NCI-H526 treated with DMSO at 0.1 percent for 48 hours (cell line): ENCODE measurements around the gene UST.
"Not testable (repeated sequence)": the region's sequence is repeated elsewhere in the genome, so short reads cannot be mapped to it uniquely, and the experiment has no call there.

Experiments
- DNase-seq: peaks from one replicate; lab custom pipeline; 2025; lab: John Stamatoyannopoulos, UW

Gene UST

GRCh38 chr6:148837941-148838340 lies 91.1 kb downstream of the UST start:
- DNase-seq, result no peak

GRCh38 chr6:148839044-148839443 lies 92.2 kb downstream of the UST start:
- no peak for DNase-seq

GRCh38 chr6:148840256-148840655 lies 93.4 kb downstream of the UST start:
- no peak for DNase-seq

GRCh38 chr6:148842296-148843019 lies 95.6 kb downstream of the UST start:
- DNase-seq, result peak; percentile 38

- DNase-seq, result no peak
Measured at GRCh38 chr6:148845464-148845863, 98.6 kb downstream of the UST start.

- DNase-seq, result no peak
Measured at GRCh38 chr6:148846778-148847761, 100.2 kb downstream of the UST start.

GRCh38 chr6:148848915-148849314 lies 102.1 kb downstream of the UST start:
- DNase-seq, result no peak

GRCh38 chr6:148849449-148849848 lies 102.6 kb downstream of the UST start:
- not testable (repeated sequence) for DNase-seq

GRCh38 chr6:148850964-148851363 lies 104.1 kb downstream of the UST start:
- DNase-seq, result no peak

GRCh38 chr6:148851683-148852556 lies 105.1 kb downstream of the UST start:
- no peak for DNase-seq

GRCh38 chr6:148852688-148853087 lies 105.9 kb downstream of the UST start:
- DNase-seq, result no peak

GRCh38 chr6:148853113-148853512 lies 106.3 kb downstream of the UST start:
- DNase-seq, result not testable (repeated sequence)

- DNase-seq, result no peak
Measured at GRCh38 chr6:148854096-148854495, 107.3 kb downstream of the UST start.

- DNase-seq, result no peak
Measured at GRCh38 chr6:148854992-148855391, 108.2 kb downstream of the UST start.

GRCh38 chr6:148855744-148856143 lies 108.9 kb downstream of the UST start:
- no peak for DNase-seq

GRCh38 chr6:148857798-148858390 lies 111.1 kb downstream of the UST start:
- DNase-seq, result no peak

GRCh38 chr6:148864132-148864531 lies 117.3 kb downstream of the UST start:
- not testable (repeated sequence) for DNase-seq

GRCh38 chr6:148864941-148865340 lies 118.1 kb downstream of the UST start:
- DNase-seq, result no peak

- no peak for DNase-seq
Measured at GRCh38 chr6:148866657-148867268, 119.9 kb downstream of the UST start.

- no peak for DNase-seq
Measured at GRCh38 chr6:148867862-148868261, 121.0 kb downstream of the UST start.

GRCh38 chr6:148868314-148868713 lies 121.5 kb downstream of the UST start:
- no peak for DNase-seq
